Loucy (cell line): ENCODE measurements around the gene HDAC11.

Source experiments
- EZH2phosphoT487 ChIP-seq: fragments of 200-600 bp; IDR thresholded peaks from 2 replicates; pipeline ENCODE4 v1.6.1; 2018; ENCODE audit warnings: antibody characterized with exemption, mild to moderate bottlenecking, moderate library complexity, borderline replicate concordance
- TF ChIP-seq, protein P1 (sequence below): fragments of 200-600 bp; sonication (generic); conservative IDR thresholded peaks from 2 replicates; pipeline ENCODE4 v1.5.1; 2014; ENCODE audit warnings: mild to moderate bottlenecking, antibody characterized with exemption, low read length

DNA sequence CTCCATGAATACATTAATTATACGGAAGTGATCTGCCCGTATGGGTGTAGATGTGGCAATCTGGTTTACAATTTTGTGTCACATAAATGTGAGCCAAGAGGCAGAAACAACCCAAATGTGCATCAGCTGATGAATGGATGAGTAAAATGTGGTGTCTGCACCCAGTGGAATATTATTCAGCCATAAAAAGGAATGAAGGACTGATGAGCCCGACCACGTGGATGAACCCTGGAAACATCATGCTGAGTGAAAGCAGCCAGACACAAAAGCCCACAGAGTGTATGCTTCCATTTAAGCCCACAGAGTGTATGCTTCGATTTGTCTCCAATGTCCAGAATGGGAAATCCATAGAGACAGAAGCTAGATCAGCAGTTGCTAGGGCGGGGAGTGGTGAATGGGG is 41.2 kb downstream of the HDAC11 start:
- TF ChIP-seq, protein P1, sequence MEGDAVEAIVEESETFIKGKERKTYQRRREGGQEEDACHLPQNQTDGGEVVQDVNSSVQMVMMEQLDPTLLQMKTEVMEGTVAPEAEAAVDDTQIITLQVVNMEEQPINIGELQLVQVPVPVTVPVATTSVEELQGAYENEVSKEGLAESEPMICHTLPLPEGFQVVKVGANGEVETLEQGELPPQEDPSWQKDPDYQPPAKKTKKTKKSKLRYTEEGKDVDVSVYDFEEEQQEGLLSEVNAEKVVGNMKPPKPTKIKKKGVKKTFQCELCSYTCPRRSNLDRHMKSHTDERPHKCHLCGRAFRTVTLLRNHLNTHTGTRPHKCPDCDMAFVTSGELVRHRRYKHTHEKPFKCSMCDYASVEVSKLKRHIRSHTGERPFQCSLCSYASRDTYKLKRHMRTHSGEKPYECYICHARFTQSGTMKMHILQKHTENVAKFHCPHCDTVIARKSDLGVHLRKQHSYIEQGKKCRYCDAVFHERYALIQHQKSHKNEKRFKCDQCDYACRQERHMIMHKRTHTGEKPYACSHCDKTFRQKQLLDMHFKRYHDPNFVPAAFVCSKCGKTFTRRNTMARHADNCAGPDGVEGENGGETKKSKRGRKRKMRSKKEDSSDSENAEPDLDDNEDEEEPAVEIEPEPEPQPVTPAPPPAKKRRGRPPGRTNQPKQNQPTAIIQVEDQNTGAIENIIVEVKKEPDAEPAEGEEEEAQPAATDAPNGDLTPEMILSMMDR, result no peak
- no peak for TF ChIP-seq EZH2phosphoT487
